HepG2 (cell line): ENCODE measurements around the gene SNX24. TPM values are rescaled to one million over a fixed set of nuclear protein-coding genes. Genes with fewer than 3 reads are reported as not detected.

Experiments used
- HOXA9 ChIP-seq: sonication (generic); formaldehyde crosslinking; IDR thresholded peaks from 2 replicates; pipeline ENCODE4 v1.8.1; 2022; ENCODE audit warnings: missing genetic modification reagents, mild to moderate bottlenecking, moderate library complexity, borderline replicate concordance
- RELA ChIP-seq: sonication (generic); formaldehyde crosslinking; IDR thresholded peaks from 2 replicates; pipeline ENCODE4 v1.4.0; 2020; ENCODE audit warnings: missing genetic modification reagents
- SOX6 ChIP-seq, 2 experiments: fragments of 450-650 bp in 1 of 2; sonication (generic) in 1 of 2; formaldehyde crosslinking in 1 of 2; IDR thresholded peaks; 2 replicates each; pipeline versions ENCODE4 v1.4.0 to v1.6.1; 2017 to 2020; ENCODE audit warnings: antibody characterized with exemption in 1 of 2, mild to moderate bottlenecking in 1 of 2, missing genetic modification reagents in 1 of 2
- TCF12 ChIP-seq, 2 experiments: fragments of 450-650 bp in 1 of 2; sonication (generic) in 1 of 2; formaldehyde crosslinking in 1 of 2; IDR thresholded peaks; 2 replicates each; pipeline versions ENCODE4 v1.6.1 to v1.8.0; 2017 to 2022; ENCODE audit warnings: antibody characterized with exemption in 1 of 2, mild to moderate bottlenecking in 1 of 2, missing genetic modification reagents in 1 of 2, moderate library complexity in 1 of 2
- ZBTB3 ChIP-seq: sonication (generic); formaldehyde crosslinking; IDR thresholded peaks from 2 replicates; pipeline ENCODE4 v1.4.0; 2020; ENCODE audit warnings: low read depth, mild to moderate bottlenecking, moderate library complexity, missing genetic modification reagents, borderline replicate concordance
- ZFP36 ChIP-seq: fragments of 150-350 bp; IDR thresholded peaks from 2 replicates; pipeline ENCODE4 v1.6.1; 2018; ENCODE audit warnings: borderline replicate concordance, low read length, low read depth; ENCODE audit not compliant: partially characterized antibody
- ZFP41 ChIP-seq: sonication (generic); formaldehyde crosslinking; IDR thresholded peaks from 2 replicates; pipeline ENCODE4 v1.4.0; 2020; ENCODE audit warnings: mild to moderate bottlenecking, missing genetic modification reagents, borderline replicate concordance
- ZNF460 ChIP-seq: sonication (generic); formaldehyde crosslinking; IDR thresholded peaks from 2 replicates; pipeline ENCODE4 v1.5.1; 2020; ENCODE audit warnings: missing genetic modification reagents, mild to moderate bottlenecking, borderline replicate concordance
- ZNF782 ChIP-seq: sonication (generic); formaldehyde crosslinking; IDR thresholded peaks from 2 replicates; pipeline ENCODE4 v1.4.0; 2020; ENCODE audit warnings: missing genetic modification reagents, mild to moderate bottlenecking, borderline replicate concordance
- ZNF841 ChIP-seq: sonication (generic); formaldehyde crosslinking; IDR thresholded peaks from 2 replicates; pipeline ENCODE4 v1.8.1; 2023; ENCODE audit warnings: missing genetic modification reagents, borderline replicate concordance
- polyA plus RNA-seq, 8 experiments: library from polyadenylated mRNA; depleted of rRNA in 3 of 8; stranded (reverse) in 7 of 8; unstranded in 1 of 8; fragments of >200 nt; fragmentation: Illumina TruSeq in 4 of 8; extraction: Trizol in 4 of 8; gene quantifications; 2 replicates each; pipeline versions ENCODE4 v1.2.1 to v1.2.3, GENCODE V29; 2011 to 2016; ENCODE audit warnings: low read depth in 4 of 8, missing spikeins in 1 of 8, mixed read lengths in 1 of 8; ENCODE audit not compliant: insufficient read depth in 1 of 8
- total RNA-seq, 5 experiments: library from RNA; depleted of rRNA; stranded (reverse); fragments of >200 nt; fragmentation: Illumina TruSeq; extraction: Trizol; gene quantifications; 2 replicates each; pipeline ENCODE4 v1.2.3, GENCODE V29; 2016; ENCODE audit warnings: low read depth in 1 of 5
- TF ChIP-seq, protein P1 (sequence below): sonication (generic); formaldehyde crosslinking; IDR thresholded peaks from 2 replicates; pipeline ENCODE4 v1.5.0; 2020; ENCODE audit warnings: missing genetic modification reagents
- TF ChIP-seq, protein P2 (sequence below): sonication (generic); formaldehyde crosslinking; conservative IDR thresholded peaks from 2 replicates; pipeline ENCODE4 v1.8.0; 2022; ENCODE audit warnings: mild to moderate bottlenecking, moderate library complexity, missing genetic modification reagents
- TF ChIP-seq, protein P3 (sequence below): sonication (generic); formaldehyde crosslinking; IDR thresholded peaks from 2 replicates; pipeline ENCODE4 v1.8.1; 2023; ENCODE audit warnings: mild to moderate bottlenecking, missing genetic modification reagents, borderline replicate concordance
- TF ChIP-seq, protein P4 (sequence below): sonication (generic); formaldehyde crosslinking; IDR thresholded peaks from 2 replicates; pipeline ENCODE4 v1.5.0; 2020; ENCODE audit warnings: mild to moderate bottlenecking, missing genetic modification reagents, borderline replicate concordance
- TF ChIP-seq, protein P5 (sequence below): sonication (generic); formaldehyde crosslinking; IDR thresholded peaks from 2 replicates; pipeline ENCODE4 v1.4.0; 2020; ENCODE audit warnings: missing genetic modification reagents, borderline replicate concordance
- TF ChIP-seq, protein P6 (sequence below): sonication (generic); formaldehyde crosslinking; conservative IDR thresholded peaks from 2 replicates; pipeline ENCODE4 v1.8.0; 2022; ENCODE audit warnings: missing genetic modification reagents

The SNX24 gene
- total and polyA plus RNA-seq, 2 of the 13 experiments (the other 11 are each of a cell fraction or from before 2014, with no cell fraction given): 7.2 to 23.7 TPM

DNA sequence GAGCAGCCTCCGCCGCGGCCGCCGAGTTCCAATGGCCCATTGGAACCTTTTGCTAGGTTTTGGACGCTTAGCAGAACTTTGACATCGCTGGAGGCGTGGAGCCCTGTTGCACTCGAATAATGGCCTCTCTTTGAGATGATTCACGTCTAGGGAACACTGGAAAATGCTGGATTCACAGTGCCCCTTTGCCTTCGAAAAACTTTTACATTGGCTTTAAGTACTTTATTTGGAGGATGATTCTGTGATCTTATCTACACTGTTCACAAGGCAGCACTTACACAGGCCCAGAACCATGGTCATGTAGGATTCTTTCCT is 191.6 kb downstream of the SNX24 start (continued):
- TF ChIP-seq, protein P1, sequence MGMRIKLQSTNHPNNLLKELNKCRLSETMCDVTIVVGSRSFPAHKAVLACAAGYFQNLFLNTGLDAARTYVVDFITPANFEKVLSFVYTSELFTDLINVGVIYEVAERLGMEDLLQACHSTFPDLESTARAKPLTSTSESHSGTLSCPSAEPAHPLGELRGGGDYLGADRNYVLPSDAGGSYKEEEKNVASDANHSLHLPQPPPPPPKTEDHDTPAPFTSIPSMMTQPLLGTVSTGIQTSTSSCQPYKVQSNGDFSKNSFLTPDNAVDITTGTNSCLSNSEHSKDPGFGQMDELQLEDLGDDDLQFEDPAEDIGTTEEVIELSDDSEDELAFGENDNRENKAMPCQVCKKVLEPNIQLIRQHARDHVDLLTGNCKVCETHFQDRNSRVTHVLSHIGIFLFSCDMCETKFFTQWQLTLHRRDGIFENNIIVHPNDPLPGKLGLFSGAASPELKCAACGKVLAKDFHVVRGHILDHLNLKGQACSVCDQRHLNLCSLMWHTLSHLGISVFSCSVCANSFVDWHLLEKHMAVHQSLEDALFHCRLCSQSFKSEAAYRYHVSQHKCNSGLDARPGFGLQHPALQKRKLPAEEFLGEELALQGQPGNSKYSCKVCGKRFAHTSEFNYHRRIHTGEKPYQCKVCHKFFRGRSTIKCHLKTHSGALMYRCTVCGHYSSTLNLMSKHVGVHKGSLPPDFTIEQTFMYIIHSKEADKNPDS: no peak
- TF ChIP-seq ZNF460: no peak
- TF ChIP-seq, protein P2, sequence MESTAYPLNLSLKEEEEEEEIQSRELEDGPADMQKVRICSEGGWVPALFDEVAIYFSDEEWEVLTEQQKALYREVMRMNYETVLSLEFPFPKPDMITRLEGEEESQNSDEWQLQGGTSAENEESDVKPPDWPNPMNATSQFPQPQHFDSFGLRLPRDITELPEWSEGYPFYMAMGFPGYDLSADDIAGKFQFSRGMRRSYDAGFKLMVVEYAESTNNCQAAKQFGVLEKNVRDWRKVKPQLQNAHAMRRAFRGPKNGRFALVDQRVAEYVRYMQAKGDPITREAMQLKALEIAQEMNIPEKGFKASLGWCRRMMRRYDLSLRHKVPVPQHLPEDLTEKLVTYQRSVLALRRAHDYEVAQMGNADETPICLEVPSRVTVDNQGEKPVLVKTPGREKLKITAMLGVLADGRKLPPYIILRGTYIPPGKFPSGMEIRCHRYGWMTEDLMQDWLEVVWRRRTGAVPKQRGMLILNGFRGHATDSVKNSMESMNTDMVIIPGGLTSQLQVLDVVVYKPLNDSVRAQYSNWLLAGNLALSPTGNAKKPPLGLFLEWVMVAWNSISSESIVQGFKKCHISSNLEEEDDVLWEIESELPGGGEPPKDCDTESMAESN (CRISPR knock-in tag): no peak
- no peak for TF ChIP-seq ZBTB3 (CRISPR knock-in tag)
- TF ChIP-seq SOX6 (IDR thresholded peaks at IDR 0.05): no peak
- no peak for TF ChIP-seq SOX6 (CRISPR knock-in tag; IDR thresholded peaks at IDR 0.05)
- TF ChIP-seq ZNF782 (CRISPR knock-in tag): no peak
- no peak; the same call in 1 of the 2 replicates for TF ChIP-seq ZNF841 (CRISPR knock-in tag)
- TF ChIP-seq, protein P3, sequence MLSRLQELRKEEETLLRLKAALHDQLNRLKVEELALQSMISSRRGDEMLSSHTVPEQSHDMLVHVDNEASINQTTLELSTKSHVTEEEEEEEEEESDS (CRISPR knock-in tag): no peak
- TF ChIP-seq, protein P4, sequence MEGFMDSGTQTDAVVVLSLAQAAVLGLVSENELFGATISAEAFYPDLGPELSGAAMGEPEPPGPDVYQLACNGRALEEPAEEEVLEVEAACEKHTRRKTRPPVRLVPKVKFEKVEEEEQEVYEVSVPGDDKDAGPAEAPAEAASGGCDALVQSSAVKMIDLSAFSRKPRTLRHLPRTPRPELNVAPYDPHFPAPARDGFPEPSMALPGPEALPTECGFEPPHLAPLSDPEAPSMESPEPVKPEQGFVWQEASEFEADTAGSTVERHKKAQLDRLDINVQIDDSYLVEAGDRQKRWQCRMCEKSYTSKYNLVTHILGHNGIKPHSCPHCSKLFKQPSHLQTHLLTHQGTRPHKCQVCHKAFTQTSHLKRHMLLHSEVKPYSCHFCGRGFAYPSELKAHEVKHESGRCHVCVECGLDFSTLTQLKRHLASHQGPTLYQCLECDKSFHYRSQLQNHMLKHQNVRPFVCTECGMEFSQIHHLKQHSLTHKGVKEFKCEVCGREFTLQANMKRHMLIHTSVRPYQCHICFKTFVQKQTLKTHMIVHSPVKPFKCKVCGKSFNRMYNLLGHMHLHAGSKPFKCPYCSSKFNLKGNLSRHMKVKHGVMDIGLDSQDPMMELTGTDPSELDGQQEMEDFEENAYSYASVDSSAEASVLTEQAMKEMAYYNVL (CRISPR knock-in tag): peak; percentile 3; the same call in 1 of the 2 replicates
- TF ChIP-seq, protein P5, sequence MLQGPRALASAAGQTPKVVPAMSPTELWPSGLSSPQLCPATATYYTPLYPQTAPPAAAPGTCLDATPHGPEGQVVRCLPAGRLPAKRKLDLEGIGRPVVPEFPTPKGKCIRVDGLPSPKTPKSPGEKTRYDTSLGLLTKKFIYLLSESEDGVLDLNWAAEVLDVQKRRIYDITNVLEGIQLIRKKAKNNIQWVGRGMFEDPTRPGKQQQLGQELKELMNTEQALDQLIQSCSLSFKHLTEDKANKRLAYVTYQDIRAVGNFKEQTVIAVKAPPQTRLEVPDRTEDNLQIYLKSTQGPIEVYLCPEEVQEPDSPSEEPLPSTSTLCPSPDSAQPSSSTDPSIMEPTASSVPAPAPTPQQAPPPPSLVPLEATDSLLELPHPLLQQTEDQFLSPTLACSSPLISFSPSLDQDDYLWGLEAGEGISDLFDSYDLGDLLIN (CRISPR knock-in tag): no peak
- TF ChIP-seq TCF12 (IDR thresholded peaks at IDR 0.05): no peak
- TF ChIP-seq TCF12 (CRISPR knock-in tag; IDR thresholded peaks at IDR 0.05): no peak
- TF ChIP-seq HOXA9: no peak
- no peak for TF ChIP-seq ZFP41
- TF ChIP-seq, protein P6, sequence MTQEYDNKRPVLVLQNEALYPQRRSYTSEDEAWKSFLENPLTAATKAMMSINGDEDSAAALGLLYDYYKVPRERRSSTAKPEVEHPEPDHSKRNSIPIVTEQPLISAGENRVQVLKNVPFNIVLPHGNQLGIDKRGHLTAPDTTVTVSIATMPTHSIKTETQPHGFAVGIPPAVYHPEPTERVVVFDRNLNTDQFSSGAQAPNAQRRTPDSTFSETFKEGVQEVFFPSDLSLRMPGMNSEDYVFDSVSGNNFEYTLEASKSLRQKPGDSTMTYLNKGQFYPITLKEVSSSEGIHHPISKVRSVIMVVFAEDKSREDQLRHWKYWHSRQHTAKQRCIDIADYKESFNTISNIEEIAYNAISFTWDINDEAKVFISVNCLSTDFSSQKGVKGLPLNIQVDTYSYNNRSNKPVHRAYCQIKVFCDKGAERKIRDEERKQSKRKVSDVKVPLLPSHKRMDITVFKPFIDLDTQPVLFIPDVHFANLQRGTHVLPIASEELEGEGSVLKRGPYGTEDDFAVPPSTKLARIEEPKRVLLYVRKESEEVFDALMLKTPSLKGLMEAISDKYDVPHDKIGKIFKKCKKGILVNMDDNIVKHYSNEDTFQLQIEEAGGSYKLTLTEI (CRISPR knock-in tag): no peak
- no peak for TF ChIP-seq RELA (CRISPR knock-in tag)
- no peak for TF ChIP-seq ZFP36
- TF ChIP-seq, all 625 proteins: peak for 6
